Astrocyte of the cerebellum (primary cell): ENCODE data around the gene TBC1D5.

Source experiments
- DNase-seq: peaks from one replicate; pipeline ENCODE4 v3.0.0-alpha.2; 2011; ENCODE audit warnings: low read depth
- H3K4me3 ChIP-seq: 2 replicates; pipeline ENCODE4 v1.5.1; 2011; ENCODE audit warnings: mild to moderate bottlenecking, low read depth, low read length, moderate library complexity
- in situ Hi-C: cut with HindIII; loops from 2 replicates; pipeline ENCODE4 v1.10.0; 2017; ENCODE audit warnings: low sequenced_read_pairs
- TF ChIP-seq, protein P1 (sequence below): IDR thresholded peaks from 2 replicates; pipeline ENCODE4 v1.5.1; 2012; ENCODE audit warnings: low read length, low read depth, moderate library complexity, mild to moderate bottlenecking; ENCODE audit errors: missing control alignments

The TBC1D5 gene

DNA sequence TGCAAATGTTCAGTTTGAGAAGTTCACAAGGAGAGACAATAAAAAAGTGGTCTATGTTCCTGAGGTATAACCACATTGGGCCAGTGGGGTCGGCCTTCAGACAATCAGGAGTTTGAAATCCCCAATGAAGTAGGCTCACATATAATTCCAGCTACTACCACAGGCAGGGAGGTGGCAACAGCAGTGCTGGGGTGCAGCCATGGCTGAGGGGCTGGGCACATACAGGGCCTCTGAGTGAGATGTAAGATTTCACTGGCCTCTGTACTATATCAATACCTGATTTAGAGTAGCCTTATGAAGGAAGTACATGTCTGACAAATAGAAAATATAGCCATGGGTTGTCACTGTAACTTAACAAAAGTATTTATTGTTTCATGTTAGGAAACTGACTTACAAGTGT is 402.2 kb downstream of the TBC1D5 start:
- H3K4me3 ChIP-seq: no peak overlapping the region
- in situ Hi-C loops: no loop called here
- DNase-seq: no peak
- TF ChIP-seq, protein P1, sequence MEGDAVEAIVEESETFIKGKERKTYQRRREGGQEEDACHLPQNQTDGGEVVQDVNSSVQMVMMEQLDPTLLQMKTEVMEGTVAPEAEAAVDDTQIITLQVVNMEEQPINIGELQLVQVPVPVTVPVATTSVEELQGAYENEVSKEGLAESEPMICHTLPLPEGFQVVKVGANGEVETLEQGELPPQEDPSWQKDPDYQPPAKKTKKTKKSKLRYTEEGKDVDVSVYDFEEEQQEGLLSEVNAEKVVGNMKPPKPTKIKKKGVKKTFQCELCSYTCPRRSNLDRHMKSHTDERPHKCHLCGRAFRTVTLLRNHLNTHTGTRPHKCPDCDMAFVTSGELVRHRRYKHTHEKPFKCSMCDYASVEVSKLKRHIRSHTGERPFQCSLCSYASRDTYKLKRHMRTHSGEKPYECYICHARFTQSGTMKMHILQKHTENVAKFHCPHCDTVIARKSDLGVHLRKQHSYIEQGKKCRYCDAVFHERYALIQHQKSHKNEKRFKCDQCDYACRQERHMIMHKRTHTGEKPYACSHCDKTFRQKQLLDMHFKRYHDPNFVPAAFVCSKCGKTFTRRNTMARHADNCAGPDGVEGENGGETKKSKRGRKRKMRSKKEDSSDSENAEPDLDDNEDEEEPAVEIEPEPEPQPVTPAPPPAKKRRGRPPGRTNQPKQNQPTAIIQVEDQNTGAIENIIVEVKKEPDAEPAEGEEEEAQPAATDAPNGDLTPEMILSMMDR: no peak

DNA sequence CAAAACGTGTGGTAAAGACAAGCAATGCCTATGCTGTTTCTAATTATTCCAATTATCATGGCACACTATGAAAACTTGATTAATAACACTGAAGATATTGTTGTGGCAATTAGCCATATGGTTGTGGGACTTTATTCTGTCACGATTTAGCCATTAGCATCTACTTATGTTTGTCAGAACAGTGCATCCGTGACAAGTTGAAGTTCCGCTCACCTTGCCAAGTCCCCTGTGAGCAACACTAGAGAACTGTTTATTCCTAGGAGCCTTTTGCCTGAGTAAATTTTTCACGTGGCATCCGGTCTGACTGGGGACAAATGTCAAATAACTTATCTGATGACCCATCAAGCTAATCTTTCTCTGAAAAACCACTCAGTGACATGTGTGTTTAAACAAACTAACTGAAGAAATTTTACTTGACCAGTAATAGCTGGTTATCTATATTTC is 403.3 kb downstream of the TBC1D5 start:
- no peak for DNase-seq
- no peak overlapping the region for H3K4me3 ChIP-seq
- TF ChIP-seq, protein P1: no peak
- in situ Hi-C loops: no loop called here

DNA sequence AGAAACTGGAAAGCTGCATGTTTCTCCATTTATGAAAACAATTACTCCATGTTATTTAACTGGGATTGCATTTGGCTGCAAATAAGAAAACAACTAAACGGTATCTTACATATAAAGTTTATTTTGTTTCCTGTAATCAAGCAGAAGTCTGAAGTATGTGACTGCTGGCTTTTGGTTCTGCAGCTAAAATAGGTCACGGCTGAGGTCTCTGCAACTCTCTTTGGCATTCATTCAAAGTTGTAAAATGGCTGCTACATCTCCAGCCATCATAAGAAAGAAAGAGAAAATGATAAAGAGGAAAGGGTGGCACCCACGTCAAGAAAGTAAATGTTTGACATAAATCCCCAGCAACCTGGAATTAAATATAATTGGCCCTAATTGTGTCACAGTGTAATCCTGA is 406.1 kb downstream of the TBC1D5 start:
- TF ChIP-seq, protein P1: no peak
- no peak for DNase-seq
- no peak overlapping the region for H3K4me3 ChIP-seq
- in situ Hi-C loops: no loop called here

DNA sequence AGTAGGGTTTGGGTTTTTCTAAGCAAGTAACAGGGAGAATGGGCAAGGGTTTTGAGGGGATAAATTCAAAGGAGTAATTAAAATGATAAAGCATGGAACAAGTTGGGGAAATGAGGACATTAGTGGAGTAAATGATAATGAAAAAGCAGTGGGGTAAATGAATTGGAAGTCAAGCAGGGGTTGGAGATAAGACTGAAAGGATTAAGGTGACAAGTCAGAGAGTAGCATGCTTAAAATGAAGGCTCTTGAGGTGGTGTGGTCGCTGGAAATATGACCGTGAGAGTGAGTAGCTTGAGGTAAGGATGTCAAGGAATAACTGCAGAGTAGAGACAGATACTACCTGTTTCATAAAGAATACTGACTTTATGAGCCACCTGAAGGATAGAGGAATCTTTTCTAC is 408.5 kb downstream of the TBC1D5 start:
- TF ChIP-seq, protein P1: no peak
- DNase-seq: no peak
- in situ Hi-C loops: no loop called here

DNA sequence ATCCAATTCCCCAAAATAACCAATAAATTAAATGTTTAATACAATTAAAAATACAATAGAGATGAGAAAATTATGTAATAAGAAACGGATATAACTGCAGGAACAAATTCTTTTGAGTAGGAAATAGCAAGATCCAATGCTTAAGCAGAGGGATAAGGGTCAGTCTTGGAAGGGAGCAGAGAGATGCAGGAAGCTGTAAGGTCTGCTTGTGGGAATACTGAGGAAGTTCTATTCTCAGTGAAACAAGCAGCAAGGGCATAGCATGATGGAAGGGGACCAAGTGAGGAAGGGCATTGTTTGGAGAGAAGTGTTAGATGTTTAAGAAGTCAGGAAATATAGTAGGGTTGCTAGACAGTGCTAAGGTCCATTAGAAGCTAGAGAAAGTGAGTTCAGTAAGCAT is 409.0 kb downstream of the TBC1D5 start:
- TF ChIP-seq, protein P1: no peak
- no peak overlapping the region for H3K4me3 ChIP-seq
- DNase-seq: no peak
- in situ Hi-C loops: no loop called here

More for the DNA sequence above, 408.5 kb downstream of the TBC1D5 start:
- H3K4me3 ChIP-seq: no peak overlapping the region

DNA sequence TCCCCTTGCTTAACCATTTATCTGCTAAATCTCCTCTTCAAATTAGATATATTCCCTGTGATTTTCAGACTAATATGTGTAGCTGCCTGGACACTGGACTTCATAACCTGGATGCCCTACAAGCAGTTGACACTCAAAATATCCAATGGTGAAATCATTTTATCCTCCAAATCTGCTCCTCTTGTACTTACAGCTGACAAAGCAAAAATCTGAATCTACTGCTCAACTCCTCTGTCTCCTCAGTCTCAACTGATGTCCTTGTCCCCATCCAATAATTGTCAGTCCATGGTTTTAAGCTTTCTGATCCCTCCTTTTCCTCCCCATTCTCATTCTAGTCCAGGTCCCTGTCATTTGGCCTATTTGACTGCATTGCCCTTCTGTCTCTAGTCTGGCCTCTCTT is 411.8 kb downstream of the TBC1D5 start:
- H3K4me3 ChIP-seq: no peak overlapping the region
- TF ChIP-seq, protein P1: no peak
- no peak for DNase-seq
- in situ Hi-C loops: no loop called here

DNA sequence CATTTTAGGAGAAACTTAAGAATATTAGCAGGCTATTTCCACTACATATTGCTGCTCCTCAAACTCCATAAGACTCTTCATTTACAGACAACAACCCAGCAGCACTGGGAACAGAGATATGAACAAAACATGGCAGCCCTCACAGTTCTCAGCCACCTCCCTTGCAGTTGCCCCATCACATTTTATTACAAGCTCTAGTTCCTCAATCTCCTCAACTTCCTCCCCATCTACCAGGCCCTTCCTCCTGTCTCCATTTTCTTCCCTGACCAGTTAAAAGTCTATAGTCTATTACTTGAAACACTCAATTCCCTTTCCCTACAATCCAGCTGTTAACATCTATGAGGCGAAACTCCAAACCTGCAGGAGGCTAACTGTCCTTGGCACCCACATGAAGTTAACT is 412.5 kb downstream of the TBC1D5 start:
- H3K4me3 ChIP-seq: no peak overlapping the region
- DNase-seq: no peak
- in situ Hi-C loops: no loop called here
- TF ChIP-seq, protein P1: no peak
